CD4-positive, alpha-beta T cell (primary cell): ENCODE data around the gene TBC1D17. TPM values are rescaled to one million over a fixed set of nuclear protein-coding genes. Genes with fewer than 3 reads are reported as not detected.

Experiments used
- ATAC-seq: fragments of 200-7000 bp; cut with Tn5 transposase; one replicate; pipeline ENCODE4 v1.10.0; 2022; ENCODE audit warnings: mild to moderate bottlenecking; ENCODE audit not compliant: poor library complexity
- CTCF ChIA-PET: fragments of 350-600 bp; sonication (Branson Sonifier 250); formaldehyde crosslinking; loops from one replicate; lab custom pipeline; 2021; ENCODE audit warnings: antibody characterized with exemption, inconsistent platforms; lab: Charles Lee
- POLR2A ChIA-PET: fragments of 350-600 bp; sonication (Branson Sonifier 250); formaldehyde crosslinking; loops from one replicate; lab custom pipeline; 2021; ENCODE audit warnings: antibody characterized with exemption, inconsistent platforms; lab: Charles Lee
- DNase-seq, 14 experiments: peaks; one replicate each; pipeline ENCODE4 v3.0.0-alpha.2; 2013 to 2020; ENCODE audit warnings: mixed read lengths in 2 of 14
- H3K27ac ChIP-seq, 2 donors: one replicate each; pipeline versions ENCODE4 v1.5.1 to v1.7.0; 2013; ENCODE audit warnings: low read length in 2 of 2, low read depth in 1 of 2, mild to moderate bottlenecking in 1 of 2
- H3K27me3 ChIP-seq, 2 experiments: 1 replicate in 1 of 2; 2 replicates in 1 of 2; pipeline versions ENCODE4 v1.6.1 to v1.7.0; 2013; ENCODE audit warnings: low read length in 2 of 2, control low read depth in 1 of 2, mild to moderate bottlenecking in 1 of 2, moderate library complexity in 1 of 2; ENCODE audit not compliant: insufficient read depth in 2 of 2, control insufficient read depth in 1 of 2
- H3K36me3 ChIP-seq: one replicate; pipeline ENCODE4 v1.6.1; 2013; ENCODE audit warnings: low read length, control low read depth; ENCODE audit not compliant: insufficient read depth
- H3K4me1 ChIP-seq: one replicate; pipeline ENCODE4 v1.6.1; 2013; ENCODE audit warnings: low read length, control low read depth; ENCODE audit not compliant: insufficient read depth
- H3K4me3 ChIP-seq: one replicate; pipeline ENCODE4 v1.5.1; 2013; ENCODE audit warnings: mild to moderate bottlenecking, low read length, moderate library complexity
- H3K9me3 ChIP-seq, 2 experiments: 1 replicate in 1 of 2; 2 replicates in 1 of 2; pipeline versions ENCODE4 v1.6.1 to v1.7.0; 2013; ENCODE audit warnings: low read length in 2 of 2, mild to moderate bottlenecking in 2 of 2, control low read depth in 1 of 2, moderate library complexity in 1 of 2; ENCODE audit not compliant: control insufficient read depth in 1 of 2, insufficient read depth in 1 of 2
- H3K27ac Mint-ChIP-seq: one replicate; pipeline ENCODE4 v1.8.0; 2020; ENCODE audit warnings: mixed read lengths
- H3K27me3 Mint-ChIP-seq: one replicate; pipeline ENCODE4 v1.8.0; 2021; ENCODE audit warnings: mixed read lengths
- H3K36me3 Mint-ChIP-seq: one replicate; pipeline ENCODE4 v1.8.0; 2021; ENCODE audit warnings: low read depth, mixed read lengths
- H3K4me1 Mint-ChIP-seq: one replicate; pipeline ENCODE4 v1.8.0; 2021; ENCODE audit warnings: low read depth, mixed read lengths
- H3K4me3 Mint-ChIP-seq: one replicate; pipeline ENCODE4 v1.8.0; 2020; ENCODE audit warnings: mild to moderate bottlenecking, mixed read lengths
- H3K9me3 Mint-ChIP-seq: one replicate; pipeline ENCODE4 v1.8.0; 2020; ENCODE audit warnings: mixed read lengths
- CTCF ChIP-seq: fragments of 200-600 bp; IDR thresholded peaks from one replicate; pipeline ENCODE4 v1.8.0; 2022; ENCODE audit warnings: antibody characterized with exemption, mild to moderate bottlenecking
- intact Hi-C, 2 experiments: fragments of 100-400 bp; cut with DNase I in 1 of 2; cut with micrococcal nuclease in 1 of 2; formaldehyde crosslinking; loops; one replicate each; pipeline versions ENCODE4 v1.15.1 to v1.9.0; 2023 to 2025; cut with DNase I, micrococcal nuclease
- total RNA-seq, 174 experiments: library from RNA in 2 of 174; stranded (reverse) in 2 of 174; gene quantifications; one replicate each; pipeline ENCODE4 v1.2.3 and lab custom pipeline; 2021 to 2026

TBC1D17 gene
- total RNA-seq, 2 experiments from 2014 or later, result 35.5 to 35.8 TPM

GRCh38 chr19:49859682-49860335, 17.7 kb upstream of the TBC1D17 start:
- Histone ChIP-seq H3K4me1 (peaks cover 4% of the 10 kb centered on the region), H3K27ac (no peak overlapping the region), H3K27me3 (no peaks in the 10 kb centered on the region), H3K36me3 (peaks cover 77% of the 10 kb centered on the region), H3K9me3 (peaks cover 0 to 3% of the 10 kb centered on the region in 2 experiments), H3K4me3 (no peak overlapping the region)
- Mint-ChIP-seq H3K4me3 (no peak overlapping the region), H3K36me3 (peaks cover 45% of the 10 kb centered on the region), H3K9me3 (no peaks in the 10 kb centered on the region), H3K27ac (no peak overlapping the region), H3K27me3 (no peaks in the 10 kb centered on the region), H3K4me1 (peaks cover 4% of the 10 kb centered on the region)
- ChIA-PET POLR2A (no interaction called here), CTCF (no interaction called here)
- ATAC-seq, result no peak
- DNase-seq, result no peak
- intact Hi-C loops, result no loop called here
- TF ChIP-seq CTCF, result no peak

GRCh38 chr19:49860336-49861102, 17.0 kb upstream of the TBC1D17 start:
- ChIA-PET POLR2A (interaction anchor here (0.6 to 1.2 kb wide), 3 partner anchors 9 to 72 kb away, joined by 3 to 4 read pairs (median 3); partner anchors contain the start of gene PTOV1), CTCF (no interaction called here)
- Mint-ChIP-seq H3K27me3 (no peaks in the 10 kb centered on the region), H3K9me3 (no peaks in the 10 kb centered on the region), H3K27ac (no peak overlapping the region), H3K4me3 (no peak overlapping the region), H3K4me1 (peaks cover 4% of the 10 kb centered on the region), H3K36me3 (peaks cover 48% of the 10 kb centered on the region)
- Histone ChIP-seq H3K9me3 (no peaks in the 10 kb centered on the region), H3K27me3 (no peaks in the 10 kb centered on the region), H3K4me1 (peaks cover 11% of the 10 kb centered on the region), H3K36me3 (peaks cover 77% of the 10 kb centered on the region), H3K27ac (no peak overlapping the region), H3K4me3 (no peak overlapping the region)
- no peak for ATAC-seq
- no peak for TF ChIP-seq CTCF
- intact Hi-C loops, result no loop called here
- no peak for DNase-seq

GRCh38 chr19:49861107-49861506, 16.4 kb upstream of the TBC1D17 start:
- no peaks in the 10 kb centered on the region for H3K27me3 ChIP-seq
- Mint-ChIP-seq H3K9me3 (no peaks in the 10 kb centered on the region), H3K4me3 (no peak overlapping the region), H3K27me3 (no peaks in the 10 kb centered on the region), H3K4me1 (peaks cover 9% of the 10 kb centered on the region), H3K27ac (no peak overlapping the region), H3K36me3 (peaks cover 48% of the 10 kb centered on the region)
- peaks cover 76% of the 10 kb centered on the region for H3K36me3 ChIP-seq
- ChIA-PET POLR2A (interaction anchor here (0.6 to 1.2 kb wide), 3 partner anchors 8 to 73 kb away, joined by 3 to 4 read pairs (median 3); partner anchors contain the start of gene PTOV1), CTCF (no interaction called here)
- intact Hi-C loops, result no loop called here
- no peak overlapping the region for H3K27ac ChIP-seq
- ATAC-seq, result no peak
- peaks cover 17% of the 10 kb centered on the region for H3K4me1 ChIP-seq
- H3K4me3 ChIP-seq, result no peak overlapping the region
- TF ChIP-seq CTCF, result no peak
- no peaks in the 10 kb centered on the region for H3K9me3 ChIP-seq
- no peak for DNase-seq
